Activated T-cell treated with anti-CD3 and anti-CD28 coated beads, Interleukin-2, amount 50 U/mL, for 1 hour (primary cell): ENCODE data around the gene ADCY10.

Experiments
- DNase-seq: peaks from one replicate; pipeline ENCODE4 v3.0.0-alpha.2; 2020

The ADCY10 gene

GRCh38 chr1:167772436-167772835 is 141.5 kb downstream of the ADCY10 start:
- no peak for DNase-seq

DNA sequence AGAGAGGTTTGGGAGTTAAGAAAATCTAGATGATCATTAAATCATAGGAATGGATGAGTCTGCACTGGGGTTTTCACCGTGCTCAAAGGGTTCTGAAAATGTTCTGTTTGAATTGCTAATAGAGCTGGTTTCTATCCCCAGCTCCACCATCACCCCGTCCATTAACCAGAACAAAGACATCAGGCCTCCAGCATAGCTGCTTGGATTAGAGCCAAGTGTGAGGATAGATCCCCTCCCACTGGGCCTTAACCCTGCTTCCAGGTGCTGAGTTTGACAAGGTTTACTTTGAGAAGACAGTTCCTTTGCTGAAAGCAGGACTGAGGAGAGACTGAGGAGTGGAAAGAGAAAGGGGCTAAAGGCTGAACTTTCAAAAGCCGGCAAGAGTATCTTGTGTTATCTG is 143.8 kb downstream of the ADCY10 start:
- DNase-seq = no peak

- no peak for DNase-seq
These were observed 146.2 kb downstream of the ADCY10 start for GRCh38 chr1:167767761-167768160.

DNA sequence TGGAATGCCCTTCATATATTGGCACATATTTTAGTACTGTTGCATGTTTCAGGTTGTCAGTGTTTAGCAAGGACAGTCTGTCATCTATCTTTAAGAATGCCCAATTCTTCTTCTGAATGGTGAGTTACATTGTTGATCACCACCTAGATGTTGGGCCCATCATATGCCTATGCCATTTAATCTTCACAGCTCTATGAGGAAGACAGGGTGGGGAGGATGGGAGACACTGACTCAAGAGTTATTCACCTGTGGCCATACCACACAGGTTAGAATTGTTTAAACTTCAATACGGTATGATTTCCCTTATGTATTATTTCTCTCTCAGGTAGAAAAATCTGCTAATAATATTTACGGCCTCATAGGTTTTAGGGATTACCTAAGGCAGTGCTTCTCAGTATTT is 147.4 kb downstream of the ADCY10 start:
- DNase-seq = no peak

GRCh38 chr1:167765496-167765895 is 148.4 kb downstream of the ADCY10 start:
- DNase-seq = no peak

- DNase-seq = no peak
These were observed 149.2 kb downstream of the ADCY10 start for GRCh38 chr1:167764458-167765330.

GRCh38 chr1:167763525-167764220 is 150.3 kb downstream of the ADCY10 start:
- no peak for DNase-seq

- no peak for DNase-seq
These were observed 151.7 kb downstream of the ADCY10 start for GRCh38 chr1:167762061-167762746.

GRCh38 chr1:167761400-167761799 is 152.5 kb downstream of the ADCY10 start:
- no peak for DNase-seq
